Loucy (cell line): ENCODE results near the gene PRRX2.

Source experiments
- CTCF ChIP-seq: fragments of 200-600 bp; sonication (generic); conservative IDR thresholded peaks from 2 replicates; pipeline ENCODE4 v1.5.1; 2014; ENCODE audit warnings: mild to moderate bottlenecking, antibody characterized with exemption, low read length
- EZH2phosphoT487 ChIP-seq: fragments of 200-600 bp; IDR thresholded peaks from 2 replicates; pipeline ENCODE4 v1.6.1; 2018; ENCODE audit warnings: antibody characterized with exemption, mild to moderate bottlenecking, moderate library complexity, borderline replicate concordance

DNA sequence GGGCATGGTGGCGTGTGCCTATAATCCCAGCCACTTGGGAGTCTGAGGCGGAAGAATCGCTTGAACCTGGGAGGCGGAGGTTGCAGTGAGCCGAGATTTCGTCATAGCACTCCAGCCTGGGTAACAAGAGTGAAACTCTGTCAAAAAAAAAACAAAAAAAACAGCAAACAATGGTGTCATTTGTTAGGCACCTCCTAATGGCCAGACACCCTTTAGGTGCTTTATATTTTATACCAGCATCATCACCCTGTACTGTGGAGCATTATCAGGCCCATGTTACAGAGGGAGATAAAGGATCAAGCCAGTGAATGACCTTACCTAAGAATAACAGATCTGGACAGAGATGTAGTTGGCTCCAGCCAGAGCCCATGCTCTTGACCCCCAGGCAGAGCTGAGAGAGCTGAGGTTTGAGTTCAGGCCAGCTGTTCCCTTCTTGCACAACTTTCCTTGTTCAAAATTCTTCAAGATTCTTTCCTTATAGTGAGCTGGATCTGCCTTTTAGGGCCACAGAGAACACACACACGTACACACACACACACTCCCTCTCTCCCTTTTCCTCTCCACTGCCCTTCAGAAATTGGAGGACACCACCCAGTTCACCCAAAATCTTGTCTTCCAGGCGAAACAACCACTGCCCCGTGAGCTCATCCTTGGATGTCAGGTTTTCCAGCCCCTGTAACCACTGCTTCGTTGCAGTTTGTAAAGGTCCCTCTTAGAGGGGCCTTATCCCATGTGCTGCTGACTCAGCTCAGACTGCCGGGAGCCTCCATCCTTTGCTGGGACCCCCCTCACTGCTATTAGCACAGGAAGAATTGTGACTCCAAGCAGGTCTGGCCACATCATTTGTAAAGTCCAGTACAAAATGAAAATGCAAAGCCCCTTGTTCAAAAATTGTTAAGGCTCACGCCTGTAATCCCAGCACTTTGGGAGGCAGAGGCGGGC is 97.8 kb downstream of the PRRX2 start:
- TF ChIP-seq CTCF (no peak), EZH2phosphoT487 (no peak)
